Small intestine (tissue), 7 donors: Measurements from ENCODE around the gene PTPRJ. TPM values are rescaled to one million over a fixed set of nuclear protein-coding genes. Genes with fewer than 3 reads are reported as not detected.
A peak's percentile ranks its signal among the peaks of the same experiment; 100 is the strongest.
"Not testable (repeated sequence)": the region's sequence is repeated elsewhere in the genome, so short reads cannot be mapped to it uniquely, and the experiment has no call there.

Experiments used
- DNase-seq, 2 donors: peaks; one replicate each; pipeline versions ENCODE4 v3.0.0 to v3.0.0-alpha.2; 2013
- FAIRE-seq: peaks from 2 replicates; lab custom pipeline; 2012; peaks lifted over from hg19 to GRCh38; lab: Jason Lieb, UNC
- H3K27ac ChIP-seq, 3 donors: one replicate each; pipeline ENCODE4 v1.5.1; 2013; ENCODE audit warnings: low read length in 2 of 3, mild to moderate bottlenecking in 2 of 3, control low read depth in 1 of 3, inconsistent platforms in 1 of 3, low read depth in 1 of 3, moderate library complexity in 1 of 3
- H3K27me3 ChIP-seq, 3 donors: one replicate each; pipeline ENCODE4 v1.6.1; 2013; ENCODE audit warnings: low read length in 3 of 3, inconsistent platforms in 1 of 3; ENCODE audit not compliant: control insufficient read depth in 3 of 3, insufficient read depth in 3 of 3
- H3K36me3 ChIP-seq, 3 donors: one replicate each; pipeline ENCODE4 v1.6.1; 2013; ENCODE audit warnings: low read length in 3 of 3, inconsistent platforms in 1 of 3, low read depth in 1 of 3, mild to moderate bottlenecking in 1 of 3, moderate library complexity in 1 of 3; ENCODE audit not compliant: control insufficient read depth in 3 of 3, insufficient read depth in 2 of 3
- H3K4me1 ChIP-seq, 3 donors: one replicate each; pipeline ENCODE4 v1.6.1; 2013; ENCODE audit warnings: low read length in 2 of 3, inconsistent platforms in 1 of 3, low read depth in 1 of 3, mild to moderate bottlenecking in 1 of 3, moderate library complexity in 1 of 3; ENCODE audit not compliant: control insufficient read depth in 3 of 3, insufficient read depth in 2 of 3
- H3K4me3 ChIP-seq, 3 donors: one replicate each; pipeline ENCODE4 v1.5.1; 2013; ENCODE audit warnings: low read length in 3 of 3, control low read depth in 1 of 3, inconsistent platforms in 1 of 3, low read depth in 1 of 3, mild to moderate bottlenecking in 1 of 3, moderate library complexity in 1 of 3
- H3K9me3 ChIP-seq, 2 donors: one replicate each; pipeline ENCODE4 v1.6.1; 2013; ENCODE audit warnings: low read depth in 1 of 2, low read length in 1 of 2; ENCODE audit not compliant: control insufficient read depth in 2 of 2, insufficient read depth in 1 of 2
- WGBS, 3 donors: extraction: QIAGEN DNeasy Blood & Tissue Kit; methylation state at CpG; one replicate each; pipeline ENCODE4 v1.1.7; 2013; 5-methylcytosine and 5-hydroxymethylcytosine counted together
- polyA plus RNA-seq, 4 donors: library from polyadenylated mRNA; stranded (reverse) in 3 of 4; unstranded in 1 of 4; fragments of 200-250 nt in 3 of 4; fragments of 120-200 nt in 1 of 4; gene quantifications; one replicate each; pipeline versions ENCODE4 v1.2.1 to v1.2.3, GENCODE V29; 2013
- donor health status: healthy with polysubstance abuse.
- donor health status: control.
- donor health status: control.
- donor health status: Bipolar disorder and iron deficiency.
- donor health status: healthy.

The PTPRJ gene
- polyA plus RNA-seq, 4 donors: 4.9 to 31.4 (median 7.3) TPM

GRCh38 chr11:47944632-47945031 is 35.7 kb upstream of the PTPRJ start:
- DNase-seq (no peak), FAIRE-seq (no peak)
- no peaks in the 10 kb centered on the region for H3K27me3 ChIP-seq
- no peaks in the 10 kb centered on the region for H3K9me3 ChIP-seq
- no peak overlapping the region for H3K27ac ChIP-seq
- no peaks in the 10 kb centered on the region for H3K36me3 ChIP-seq
- H3K4me3 ChIP-seq: no peak overlapping the region
- no peaks in the 10 kb centered on the region for H3K4me1 ChIP-seq

DNA sequence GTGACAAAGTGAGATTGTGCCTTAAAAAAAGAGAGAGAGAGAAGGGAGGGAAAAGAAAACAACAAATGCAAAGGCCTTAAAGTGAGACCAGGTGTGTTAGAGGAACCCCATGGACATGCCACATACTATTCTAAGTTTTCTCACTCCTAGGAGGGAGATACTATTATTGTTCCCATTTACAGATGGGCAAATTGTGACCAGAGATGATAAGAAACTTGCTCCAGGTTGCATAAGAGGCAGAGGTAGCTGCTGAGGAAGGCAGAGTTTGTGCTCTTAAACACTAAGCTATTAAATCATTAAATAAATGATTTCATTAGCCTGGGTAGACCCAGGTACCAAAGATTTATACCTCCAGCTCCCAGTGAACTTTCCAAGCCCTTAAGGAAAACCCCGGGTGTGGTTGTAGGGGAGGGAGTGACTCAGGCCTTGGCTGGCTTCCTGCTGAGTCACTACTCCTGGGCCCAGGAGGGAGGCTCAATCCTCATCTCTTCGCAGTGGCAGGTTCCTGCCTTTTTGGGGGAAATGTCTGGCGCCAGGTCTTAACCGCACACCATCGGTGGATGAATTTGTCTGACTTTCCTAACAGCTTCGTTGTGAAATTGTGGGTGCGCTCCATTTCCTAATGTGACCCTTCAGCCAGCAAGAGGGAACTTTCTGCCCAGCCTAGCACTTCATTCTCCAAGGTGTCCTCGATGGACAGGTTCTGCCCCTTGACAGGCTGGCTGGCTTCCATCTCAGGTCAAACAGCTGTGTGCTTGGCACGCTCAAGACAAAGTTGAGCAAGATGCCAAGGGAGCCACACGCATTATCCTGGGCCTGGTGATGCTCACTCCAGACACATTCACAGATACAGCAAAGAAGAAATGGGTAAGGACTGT is 33.4 kb upstream of the PTPRJ start:
- FAIRE-seq (no peak), DNase-seq (peak; percentile 43 to 94)
- Histone ChIP-seq H3K27me3 (no peaks in the 10 kb centered on the region), H3K36me3 (no peaks in the 10 kb centered on the region), H3K4me1 (no peaks in the 10 kb centered on the region), H3K9me3 (no peaks in the 10 kb centered on the region), H3K4me3 (no peak overlapping the region), H3K27ac (peak overlapping the region in 2 of 3 donors; percentile 28 to 29)
- WGBS, 3 donors: 33 to 53% (median 37%) methylated on average over 10 of the region's 10 CpGs

GRCh38 chr11:47948137-47948536 is 32.2 kb upstream of the PTPRJ start:
- no peaks in the 10 kb centered on the region for H3K4me1 ChIP-seq
- H3K4me3 ChIP-seq: no peak overlapping the region
- no peaks in the 10 kb centered on the region for H3K27me3 ChIP-seq
- DNase-seq (no peak), FAIRE-seq (no peak)
- no peaks in the 10 kb centered on the region for H3K9me3 ChIP-seq
- WGBS, 3 donors: 60 to 66% (median 66%) methylated on average over 3 of the region's 3 CpGs
- no peaks in the 10 kb centered on the region for H3K36me3 ChIP-seq
- no peak overlapping the region for H3K27ac ChIP-seq

DNA sequence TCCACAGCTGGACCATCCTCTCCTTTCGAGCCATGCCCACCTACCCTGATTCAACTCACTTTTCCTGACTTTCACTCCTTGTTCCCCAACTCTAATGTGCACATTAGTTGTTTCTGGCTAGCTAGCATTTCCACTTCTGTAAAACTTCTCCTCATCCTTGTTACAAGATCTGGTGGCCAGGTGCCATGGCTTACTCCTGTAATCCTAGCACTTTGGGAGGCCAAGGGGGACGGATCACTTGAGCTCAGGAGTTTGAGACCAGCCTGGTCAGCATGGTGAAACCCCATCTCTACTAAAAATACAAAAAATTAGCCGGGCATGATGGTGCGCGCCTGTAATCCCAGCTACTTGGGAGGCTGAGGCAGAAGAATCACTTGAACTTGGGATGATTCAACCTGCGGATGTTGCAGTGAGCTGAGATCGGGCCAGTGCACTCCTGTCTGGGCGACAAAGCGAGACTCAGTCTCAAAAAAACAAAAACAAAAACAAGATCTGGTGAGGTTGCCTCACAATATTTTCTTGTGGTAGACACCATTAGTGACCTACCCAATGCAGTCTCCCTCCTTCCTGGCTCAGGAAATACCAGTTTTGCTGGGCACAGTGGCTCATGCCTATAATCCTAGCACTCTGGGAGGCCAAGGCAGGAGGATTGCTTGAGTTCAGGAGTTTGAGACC is 31.2 kb upstream of the PTPRJ start:
- not testable (repeated sequence) for H3K4me1 ChIP-seq, H3K27ac ChIP-seq, H3K27me3 ChIP-seq, H3K4me3 ChIP-seq, H3K36me3 ChIP-seq, DNase-seq, H3K9me3 ChIP-seq, FAIRE-seq
- 83 to 89% (median 84%) methylated on average over 9 of the region's 9 CpGs for WGBS, 3 donors

- DNase-seq (no peak), FAIRE-seq (no peak)
- Histone ChIP-seq H3K4me1 (peaks cover 0 to 5% (median 0%) of the 10 kb centered on the region in 3 donors), H3K4me3 (no peak overlapping the region), H3K9me3 (no peaks in the 10 kb centered on the region), H3K27me3 (no peaks in the 10 kb centered on the region), H3K36me3 (no peaks in the 10 kb centered on the region), H3K27ac (peak overlapping the region in 1 of 3 donors; percentile 36)
- WGBS, 3 donors: 42 to 73% (median 50%) methylated on average over 4 to 5 of the region's 5 CpGs
These were observed 30.0 kb upstream of the PTPRJ start for GRCh38 chr11:47950396-47950795.

- H3K4me3 ChIP-seq, H3K4me1 ChIP-seq, H3K27ac ChIP-seq, FAIRE-seq, DNase-seq, H3K36me3 ChIP-seq, H3K27me3 ChIP-seq, H3K9me3 ChIP-seq: not testable (repeated sequence)
- 95 to 99% (median 96%) methylated on average over 9 to 12 of the region's 12 CpGs for WGBS, 3 donors
These were observed 28.9 kb upstream of the PTPRJ start for GRCh38 chr11:47951504-47951903.

GRCh38 chr11:47955061-47955755 is 25.2 kb upstream of the PTPRJ start:
- no peaks in the 10 kb centered on the region for H3K36me3 ChIP-seq
- H3K4me3 ChIP-seq: no peak overlapping the region
- peak; percentile 35 to 63 for DNase-seq
- no peaks in the 10 kb centered on the region for H3K9me3 ChIP-seq
- H3K4me1 ChIP-seq: peaks cover 0 to 7% (median 0%) of the 10 kb centered on the region in 3 donors
- no peak for FAIRE-seq
- WGBS, 3 donors: 66 to 81% (median 70%) methylated on average over 4 of the region's 4 CpGs
- peak overlapping the region in 1 of 3 donors; percentile 78 for H3K27ac ChIP-seq
- no peaks in the 10 kb centered on the region for H3K27me3 ChIP-seq

- Histone ChIP-seq H3K27ac (no peak overlapping the region), H3K4me3 (no peak overlapping the region), H3K27me3 (no peaks in the 10 kb centered on the region), H3K36me3 (no peaks in the 10 kb centered on the region), H3K4me1 (peaks cover 0 to 6% (median 0%) of the 10 kb centered on the region in 3 donors), H3K9me3 (no peaks in the 10 kb centered on the region)
- FAIRE-seq (no peak), DNase-seq (no peak)
- WGBS, 3 donors: 97 to 99% (median 98%) methylated on average over 6 of the region's 6 CpGs
These were observed 20.3 kb upstream of the PTPRJ start for GRCh38 chr11:47960015-47960414.
